GM18858 (cell line): ENCODE measurements around the gene BDH1.

Experiments
- ATAC-seq: cut with Tn5 transposase; IDR thresholded peaks from one replicate; pipeline ENCODE4 v1.9.1; 2021; ENCODE audit not compliant: unreplicated experiment

BDH1 gene

GRCh38 chr3:197507541-197507940, 48.2 kb downstream of the BDH1 start:
- no peak for ATAC-seq

- no peak for ATAC-seq
Observed at GRCh38 chr3:197507081-197507480, 48.7 kb downstream of the BDH1 start.

GRCh38 chr3:197505796-197506548, 49.8 kb downstream of the BDH1 start:
- no peak for ATAC-seq

GRCh38 chr3:197504641-197505121, 51.1 kb downstream of the BDH1 start:
- no peak for ATAC-seq

GRCh38 chr3:197504229-197504628, 51.5 kb downstream of the BDH1 start:
- no peak for ATAC-seq

- ATAC-seq = no peak
Observed at GRCh38 chr3:197503652-197504051, 52.1 kb downstream of the BDH1 start.

- peak; percentile 57 for ATAC-seq
Observed at GRCh38 chr3:197501879-197502620, 53.7 kb downstream of the BDH1 start.

- ATAC-seq = no peak
Observed at GRCh38 chr3:197501496-197501878, 54.3 kb downstream of the BDH1 start.

- no peak for ATAC-seq
Observed at GRCh38 chr3:197500812-197501211, 55.0 kb downstream of the BDH1 start.

- ATAC-seq = no peak
Observed at GRCh38 chr3:197499427-197499826, 56.3 kb downstream of the BDH1 start.

GRCh38 chr3:197498499-197499241, 57.1 kb downstream of the BDH1 start:
- no peak for ATAC-seq

GRCh38 chr3:197496746-197497125, 59.0 kb downstream of the BDH1 start:
- no peak for ATAC-seq

GRCh38 chr3:197495999-197496745, 59.6 kb downstream of the BDH1 start:
- ATAC-seq = no peak

GRCh38 chr3:197495499-197495898, 60.3 kb downstream of the BDH1 start:
- no peak for ATAC-seq

GRCh38 chr3:197495059-197495455, 60.7 kb downstream of the BDH1 start:
- no peak for ATAC-seq

GRCh38 chr3:197494366-197495058, 61.3 kb downstream of the BDH1 start:
- no peak for ATAC-seq

- no peak for ATAC-seq
Observed at GRCh38 chr3:197493049-197493448, 62.7 kb downstream of the BDH1 start.

- ATAC-seq = no peak
Observed at GRCh38 chr3:197491923-197492664, 63.7 kb downstream of the BDH1 start.

- ATAC-seq = no peak
Observed at GRCh38 chr3:197491478-197491877, 64.3 kb downstream of the BDH1 start.
